Central memory CD4-positive, alpha-beta T cell (primary cell): ENCODE results near the gene NDC80.
"Not testable (repeated sequence)": the region's sequence is repeated elsewhere in the genome, so short reads cannot be mapped to it uniquely, and the experiment has no call there.

ENCODE experiments used
- DNase-seq: peaks from one replicate; pipeline ENCODE4 v3.0.0; 2022

NDC80 gene

DNA sequence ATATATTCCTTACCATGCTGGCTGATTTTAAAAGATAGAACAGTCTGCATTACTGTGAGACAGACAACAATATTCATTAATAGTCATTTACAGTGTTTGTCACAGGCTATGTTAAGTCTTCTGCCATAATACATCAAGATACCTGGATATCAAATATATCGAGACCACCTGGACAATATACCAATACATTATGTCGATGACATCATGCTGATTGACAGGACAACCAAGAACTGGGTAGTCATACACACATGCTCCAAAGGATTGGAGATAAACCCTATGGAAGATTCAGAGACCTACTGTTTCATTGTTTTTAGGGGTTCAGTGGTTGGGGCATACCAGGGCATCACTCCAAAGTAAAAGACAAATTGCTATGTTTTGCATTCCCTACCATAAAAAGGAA is 57.6 kb downstream of the NDC80 start:
- no peak for DNase-seq

DNA sequence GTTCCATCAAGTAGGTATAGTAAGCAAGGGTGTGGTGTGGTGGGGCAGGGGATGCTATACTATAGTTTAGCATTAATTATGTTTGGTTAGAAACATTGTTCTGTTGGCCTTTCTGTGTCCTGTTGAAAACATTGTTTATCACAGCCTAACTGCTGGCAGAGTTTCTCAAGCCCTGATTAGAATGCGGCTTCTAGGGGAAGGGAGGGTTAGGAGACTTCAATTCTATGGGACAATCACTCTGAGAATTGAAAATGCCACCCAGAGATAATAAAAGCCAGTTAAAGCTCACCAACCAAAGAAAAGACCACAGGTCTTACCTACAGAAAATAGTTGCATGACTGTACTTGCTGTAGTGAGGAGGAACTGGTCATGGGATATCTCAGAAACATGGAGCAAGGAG is 64.2 kb downstream of the NDC80 start:
- no peak for DNase-seq

DNA sequence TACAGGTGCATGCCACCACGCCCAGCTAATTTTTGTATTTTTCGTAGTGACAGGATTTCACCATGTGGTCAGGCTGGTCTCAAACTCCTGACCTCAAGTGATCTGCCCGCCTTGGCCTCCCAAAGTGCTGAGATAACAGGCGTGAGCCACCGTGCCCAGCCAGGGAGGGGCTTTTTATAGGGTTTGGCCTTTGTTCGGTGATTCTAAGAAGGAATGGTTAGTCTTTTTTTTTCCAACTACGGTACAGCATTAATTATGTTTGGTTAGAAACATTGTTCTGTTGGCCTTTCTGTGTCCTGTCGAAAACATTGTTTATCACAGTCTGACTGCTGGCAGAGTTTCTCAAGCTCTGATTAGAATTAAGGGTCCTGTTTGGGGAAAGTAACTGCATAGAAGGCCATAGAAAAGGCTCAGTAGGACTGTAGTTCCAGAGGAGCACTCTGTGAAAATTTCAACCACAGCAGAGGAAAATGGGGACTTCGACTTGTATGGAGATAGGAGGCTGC is 64.8 kb downstream of the NDC80 start:
- DNase-seq, result no peak

DNA sequence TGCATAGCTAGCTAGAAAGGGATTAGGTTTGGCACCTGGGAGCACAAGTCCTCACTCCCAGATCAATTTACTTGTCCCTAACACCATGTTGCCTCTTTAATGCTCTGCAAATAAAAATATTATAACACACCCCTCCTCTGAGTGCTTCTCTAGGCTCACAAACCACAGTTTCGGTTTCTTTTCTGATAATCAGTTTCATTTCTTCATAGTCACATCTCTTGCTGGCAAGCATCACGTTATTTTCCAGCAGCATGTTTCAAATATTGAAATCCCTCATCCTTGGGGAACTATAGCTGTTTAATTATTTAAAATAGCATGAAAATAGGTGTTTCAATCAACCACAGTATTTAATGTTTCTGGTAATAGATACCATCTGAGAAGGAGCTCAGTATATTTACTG is 70.3 kb downstream of the NDC80 start:
- peak; percentile 52 for DNase-seq

DNA sequence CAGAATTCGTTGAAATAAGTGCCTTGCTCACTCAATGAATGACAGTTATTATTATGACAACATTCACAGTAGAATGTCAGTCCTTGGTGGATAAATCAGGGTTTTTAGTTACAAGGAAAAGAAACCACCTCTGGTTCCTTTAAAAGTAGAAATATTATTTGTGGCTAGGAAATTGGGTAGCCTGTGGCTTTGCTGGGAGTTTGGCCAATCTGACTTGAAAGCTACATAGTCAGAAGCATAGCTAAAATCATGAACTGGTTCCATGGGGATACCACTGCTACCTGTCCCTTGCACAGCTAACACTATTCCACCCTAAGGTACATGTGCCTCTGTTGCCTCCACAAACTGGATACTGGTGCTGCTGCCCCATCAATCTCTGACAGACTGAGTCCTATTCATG is 71.4 kb downstream of the NDC80 start:
- DNase-seq, result no peak

DNA sequence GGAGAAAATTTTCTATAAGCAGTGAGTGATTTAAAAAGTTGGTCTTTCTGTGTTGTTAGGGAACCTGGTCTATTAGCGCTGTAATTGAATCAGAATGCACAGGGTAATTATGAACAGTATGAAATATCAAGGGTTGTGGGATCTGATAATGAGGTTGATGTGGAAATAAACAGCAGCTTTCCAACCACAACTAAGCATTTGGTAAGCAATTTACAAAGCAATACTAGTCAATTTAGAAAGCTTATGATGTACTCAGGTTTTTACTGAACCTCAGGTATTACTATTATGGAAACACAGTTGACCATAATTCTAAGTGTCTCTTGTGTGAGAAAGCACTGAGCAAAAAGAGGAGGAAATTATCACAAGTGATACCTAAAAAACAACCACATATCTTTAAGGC is 73.2 kb downstream of the NDC80 start:
- peak; percentile 38 for DNase-seq

DNA sequence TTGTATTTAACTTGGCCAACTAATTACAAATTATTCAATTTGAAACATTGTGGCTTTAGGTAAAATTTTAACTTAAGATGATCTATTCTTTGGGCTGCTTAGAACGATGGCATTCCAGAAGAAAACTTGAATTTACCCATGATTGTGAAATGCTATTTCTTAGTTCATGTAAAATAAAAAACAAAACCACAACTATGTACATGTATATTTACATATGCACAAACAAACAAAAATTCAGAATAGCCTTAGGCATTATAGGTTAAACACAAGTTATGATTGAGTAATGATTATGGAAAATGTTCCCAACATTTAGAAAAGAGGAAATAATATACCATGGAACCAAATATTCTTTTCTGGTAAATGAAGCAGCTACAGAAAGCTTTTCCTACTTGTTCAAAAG is 80.6 kb downstream of the NDC80 start:
- DNase-seq, result no peak

DNA sequence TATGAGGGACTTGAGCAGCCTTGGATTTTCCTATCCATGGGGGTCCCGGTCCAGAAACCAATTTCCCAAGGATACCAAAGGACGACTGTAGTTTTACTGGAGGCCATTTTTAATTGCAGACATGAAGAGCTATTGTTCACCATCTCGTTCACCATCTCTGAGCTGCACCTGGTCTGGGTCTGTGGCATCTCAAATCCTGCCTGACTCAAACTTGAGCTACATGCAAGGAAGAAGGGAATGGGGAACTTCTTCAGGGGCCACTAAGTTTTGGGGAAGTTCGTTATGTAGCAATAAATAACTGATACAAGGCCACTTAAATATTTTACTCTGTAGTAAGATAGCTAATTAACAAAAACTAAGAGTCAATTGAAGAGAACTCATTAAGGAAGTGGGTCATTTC is 82.1 kb downstream of the NDC80 start:
- DNase-seq, result no peak

DNA sequence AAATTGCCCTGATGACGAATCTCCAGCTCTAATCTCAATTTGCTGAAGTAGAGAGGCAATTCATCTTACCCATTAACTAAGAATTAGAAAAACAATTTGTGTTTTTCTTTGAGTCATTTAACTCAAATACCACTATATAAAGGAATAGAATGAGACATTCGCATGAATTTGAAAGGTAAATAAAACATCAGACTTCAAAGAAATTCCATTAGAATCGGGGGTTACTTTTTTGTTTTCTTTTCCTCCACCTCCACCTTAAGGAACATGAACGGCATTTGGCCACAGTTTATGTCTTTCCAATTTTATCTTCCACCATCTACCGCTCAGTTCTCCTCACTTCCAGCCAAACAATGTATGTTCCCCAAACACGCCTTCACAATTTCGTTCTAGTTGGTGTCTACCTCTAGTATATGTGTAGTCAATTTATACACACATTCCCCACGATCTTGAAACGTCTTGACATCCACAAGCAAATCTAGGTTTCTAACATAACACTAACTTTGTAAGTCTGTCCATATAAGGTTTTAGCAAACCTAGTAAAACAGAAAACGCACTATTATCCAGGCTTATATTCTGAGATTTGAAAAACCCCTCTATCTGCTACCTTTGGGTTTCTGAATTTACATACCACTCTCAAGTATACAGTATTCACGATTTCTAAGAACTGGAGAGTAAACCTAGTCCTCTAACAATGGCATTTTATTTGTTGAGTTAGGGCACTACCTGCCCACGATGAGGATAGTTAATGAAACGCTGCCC is 83.0 kb downstream of the NDC80 start:
- no peak for DNase-seq

DNA sequence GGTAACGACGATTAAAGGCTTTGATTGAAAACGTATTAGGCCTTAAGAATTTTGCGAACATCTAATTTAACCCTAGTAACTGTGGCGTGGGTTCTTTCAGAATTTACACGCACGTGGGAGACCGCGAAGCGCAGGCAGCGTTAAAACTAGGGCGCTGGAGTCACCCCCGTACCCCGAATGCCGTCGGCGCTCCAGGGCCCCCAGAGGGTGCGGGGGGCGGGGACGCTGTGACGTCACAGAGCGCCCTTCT is 83.5 kb downstream of the NDC80 start:
- DNase-seq, result peak; percentile 83

DNA sequence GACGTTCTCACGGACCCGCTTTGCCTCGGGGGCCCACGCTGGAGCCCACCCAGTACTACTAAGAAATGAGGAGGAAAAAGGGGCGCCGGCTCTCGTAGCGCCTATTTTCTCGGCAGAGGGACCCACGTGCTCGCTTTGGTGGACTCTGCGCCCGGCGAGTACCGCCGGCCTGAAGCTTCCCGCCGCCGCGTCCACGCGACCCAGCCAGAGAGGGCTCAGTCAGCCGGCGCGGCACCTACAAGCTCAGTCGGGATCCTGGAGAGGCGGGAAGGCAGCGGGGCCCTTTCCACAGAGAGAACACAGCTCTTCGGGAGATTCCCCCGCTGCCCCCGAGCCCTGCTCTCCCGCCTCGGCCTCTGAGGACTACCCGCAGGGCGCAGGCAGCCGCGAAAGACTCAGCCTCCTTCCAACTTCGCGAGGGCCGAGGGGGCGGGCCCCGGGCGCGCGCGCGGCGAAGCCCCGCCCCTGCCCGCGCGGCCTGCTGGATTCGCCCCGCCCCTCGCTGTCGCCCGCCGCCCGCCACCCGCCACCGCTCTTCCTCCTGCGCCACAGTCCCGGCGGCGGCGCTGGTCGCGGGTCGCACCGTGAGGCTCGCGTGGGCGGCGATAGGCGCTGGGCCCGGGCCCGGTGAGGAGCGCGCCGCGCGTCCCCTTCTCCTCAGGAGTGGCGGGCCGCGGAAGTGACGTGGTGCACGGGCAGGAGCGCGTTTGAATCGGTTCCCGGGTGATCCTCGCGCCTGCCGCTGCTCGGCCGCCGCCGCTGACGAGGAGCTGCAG is 84.0 kb downstream of the NDC80 start, which contains the start of gene SMCHD1:
Gene SMCHD1, plus strand, starts transcription at position 549 of the 776 bp plus-strand sequence. CDS start 350 bp downstream, outside the sequence.
- DNase-seq, result peak; percentile 88

DNA sequence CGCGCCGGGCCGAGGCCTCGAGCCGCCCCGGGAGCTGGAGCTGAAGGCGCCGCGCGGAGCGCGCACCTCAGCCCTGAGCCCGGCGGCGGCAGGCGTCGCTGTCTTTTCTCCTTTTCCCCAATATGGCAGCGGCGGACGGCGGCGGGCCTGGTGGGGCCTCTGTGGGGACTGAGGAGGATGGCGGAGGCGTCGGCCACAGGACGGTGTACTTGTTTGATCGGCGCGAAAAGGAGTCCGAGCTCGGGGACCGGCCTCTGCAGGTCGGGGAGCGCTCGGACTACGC is 84.5 kb downstream of the NDC80 start:
- no peak for DNase-seq

DNA sequence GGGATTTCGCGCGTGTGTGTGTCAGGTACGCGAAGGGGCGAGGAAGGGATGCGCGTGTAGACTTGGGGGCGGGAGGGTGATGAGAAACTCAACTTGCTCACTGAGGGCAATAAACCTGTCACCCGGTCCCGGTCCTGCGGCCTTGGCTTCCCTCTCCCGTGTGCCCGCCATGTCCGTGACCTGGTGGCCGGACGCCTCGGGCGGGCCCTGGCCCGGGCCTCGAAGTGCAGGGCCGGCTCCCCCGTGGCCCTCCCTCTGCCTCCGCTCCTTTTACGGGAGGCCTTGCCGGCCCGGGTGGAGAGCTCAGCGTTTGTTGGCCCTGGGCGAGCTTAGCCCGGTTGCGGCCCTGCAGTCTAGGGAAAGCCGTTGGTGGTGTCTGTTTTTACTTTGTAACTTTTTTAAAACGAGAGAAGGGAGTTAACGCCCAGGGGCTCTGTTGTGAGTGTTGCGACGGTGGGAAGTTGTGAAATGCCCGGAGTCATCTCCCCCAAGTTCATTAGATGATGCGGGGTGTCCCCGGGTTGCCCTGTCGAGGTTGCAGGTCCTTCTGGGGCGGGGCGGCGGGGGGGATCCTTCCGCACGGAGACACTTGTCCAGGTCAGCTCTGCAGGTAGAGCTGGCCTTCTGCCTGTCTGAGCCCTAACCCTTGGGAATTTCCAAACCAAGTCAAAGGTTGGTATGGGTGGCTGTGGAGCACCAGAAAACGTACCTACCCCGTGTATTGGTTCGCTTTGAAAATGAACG is 85.1 kb downstream of the NDC80 start:
- peak; percentile 44 for DNase-seq

DNA sequence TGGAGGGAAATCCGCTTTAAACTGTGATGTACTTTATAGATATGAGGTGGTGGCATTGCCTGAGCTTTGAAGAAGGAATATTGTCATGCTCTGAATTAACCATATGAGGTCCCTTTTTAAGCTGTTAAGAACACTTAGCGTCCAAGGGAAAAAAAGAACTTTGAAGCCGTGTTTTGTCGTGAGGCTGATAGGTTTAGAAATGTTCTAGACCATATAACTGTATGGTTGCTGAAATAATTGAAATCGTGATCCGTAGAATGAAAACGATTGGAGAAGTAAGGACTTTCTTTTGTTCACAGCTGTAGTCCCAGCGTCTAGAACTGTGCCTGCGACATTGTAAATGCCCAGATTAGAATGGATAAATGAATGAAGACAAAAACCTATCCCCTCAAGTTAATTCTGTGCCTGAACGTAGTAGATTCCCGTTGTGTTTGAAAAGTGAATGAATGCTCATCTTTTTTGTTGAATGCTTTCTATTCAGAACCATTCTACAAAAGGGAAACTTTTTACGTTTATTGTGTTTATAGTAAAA is 85.7 kb downstream of the NDC80 start:
- peak; percentile 66 for DNase-seq

DNA sequence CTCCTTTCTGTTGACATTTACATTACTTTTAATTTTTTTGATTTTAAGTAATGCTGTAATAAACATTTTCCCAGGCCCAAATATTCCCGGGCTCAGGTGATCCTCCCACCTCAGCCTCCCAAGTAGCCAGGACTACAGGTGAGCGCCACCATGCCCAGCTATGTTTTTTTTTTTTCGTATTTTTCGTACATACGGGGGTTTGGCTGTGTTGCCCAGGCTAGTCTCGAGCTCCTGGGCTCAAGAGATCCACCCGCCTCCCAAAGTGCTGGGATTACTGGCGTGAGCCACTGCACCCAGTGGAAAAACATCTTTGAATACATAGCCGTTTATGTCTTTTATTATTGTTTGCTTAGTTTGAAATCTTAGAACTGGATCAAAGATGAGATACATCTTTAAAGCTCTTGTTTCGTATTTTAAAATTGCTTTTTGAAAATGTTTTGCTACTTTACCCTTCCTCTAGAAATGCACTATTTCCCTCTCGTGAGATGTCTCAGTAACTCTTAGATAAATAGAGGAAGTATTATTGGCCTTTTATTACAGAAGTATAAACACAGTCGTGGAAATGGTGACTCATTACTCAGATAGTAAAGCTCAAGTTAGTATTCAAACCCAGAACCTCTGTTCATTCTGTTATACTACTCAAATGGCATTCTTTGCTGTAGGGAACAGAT is 86.6 kb downstream of the NDC80 start:
- DNase-seq, result no peak

DNA sequence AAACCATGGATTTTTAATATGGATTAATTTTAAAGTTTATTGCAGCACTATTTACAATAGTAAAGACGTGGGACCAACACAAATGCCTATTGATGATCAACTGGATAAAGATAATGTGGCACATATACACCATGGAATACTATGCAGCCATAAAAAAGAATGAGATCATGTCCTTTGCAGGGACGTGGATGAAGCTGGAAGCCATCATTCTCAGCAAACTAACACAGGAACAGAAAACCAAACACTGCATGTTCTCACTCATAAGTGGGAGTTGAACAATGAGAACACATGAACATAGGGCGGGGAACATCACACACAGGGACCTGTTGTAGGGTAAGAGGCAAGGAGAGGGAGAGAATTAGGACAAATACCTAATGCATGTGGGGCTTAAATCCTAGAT is 89.5 kb downstream of the NDC80 start:
- DNase-seq, result not testable (repeated sequence)

DNA sequence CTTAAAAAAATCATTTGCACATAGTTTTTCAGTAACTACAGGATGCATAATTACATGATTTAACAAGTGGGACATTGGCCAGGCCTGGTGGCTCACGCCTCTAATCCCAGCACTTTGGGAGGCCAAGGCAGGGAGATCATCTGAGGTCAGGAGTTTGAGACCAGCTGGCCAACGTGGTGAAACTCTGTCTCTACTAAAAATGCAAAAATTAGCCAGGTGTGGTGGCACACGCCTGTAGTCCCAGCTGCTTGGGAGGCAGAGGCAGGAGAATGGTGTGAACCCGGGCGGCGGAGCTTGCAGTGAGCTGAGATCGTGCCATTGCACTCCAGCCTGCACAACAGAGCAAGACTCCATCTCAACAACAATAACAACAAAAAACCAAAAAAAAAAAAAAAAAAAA is 90.9 kb downstream of the NDC80 start:
- not testable (repeated sequence) for DNase-seq

DNA sequence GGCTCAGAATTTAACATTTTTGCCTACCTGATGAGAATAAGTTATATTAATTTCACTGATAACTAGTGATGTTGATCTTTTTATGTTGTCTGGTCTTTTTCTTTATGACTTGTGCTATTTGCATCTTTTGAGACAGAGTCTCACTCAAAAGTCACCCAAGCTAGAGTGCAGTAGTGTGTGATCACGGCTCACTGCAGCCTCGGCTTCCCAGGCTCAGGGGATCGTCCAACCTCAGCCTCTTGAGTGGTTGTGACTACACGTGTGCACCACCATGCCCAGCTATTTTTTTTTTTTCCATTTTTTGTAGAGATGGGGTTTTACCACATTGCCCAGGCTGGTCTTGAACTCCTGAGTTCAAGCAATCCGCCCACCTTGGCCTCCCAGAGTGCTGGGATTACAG is 91.6 kb downstream of the NDC80 start:
- no peak for DNase-seq
